SW480 (cell line): ENCODE measurements around the gene PLEKHO2.
"Not testable (repeated sequence)": the region's sequence is repeated elsewhere in the genome, so short reads cannot be mapped to it uniquely, and the experiment has no call there.

Experiments used
- DNase-seq: peaks from one replicate; pipeline ENCODE4 v3.0.0-alpha.2; 2016; ENCODE audit warnings: low spot score

PLEKHO2 gene, protein sequence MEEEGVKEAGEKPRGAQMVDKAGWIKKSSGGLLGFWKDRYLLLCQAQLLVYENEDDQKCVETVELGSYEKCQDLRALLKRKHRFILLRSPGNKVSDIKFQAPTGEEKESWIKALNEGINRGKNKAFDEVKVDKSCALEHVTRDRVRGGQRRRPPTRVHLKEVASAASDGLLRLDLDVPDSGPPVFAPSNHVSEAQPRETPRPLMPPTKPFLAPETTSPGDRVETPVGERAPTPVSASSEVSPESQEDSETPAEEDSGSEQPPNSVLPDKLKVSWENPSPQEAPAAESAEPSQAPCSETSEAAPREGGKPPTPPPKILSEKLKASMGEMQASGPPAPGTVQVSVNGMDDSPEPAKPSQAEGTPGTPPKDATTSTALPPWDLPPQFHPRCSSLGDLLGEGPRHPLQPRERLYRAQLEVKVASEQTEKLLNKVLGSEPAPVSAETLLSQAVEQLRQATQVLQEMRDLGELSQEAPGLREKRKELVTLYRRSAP

DNA sequence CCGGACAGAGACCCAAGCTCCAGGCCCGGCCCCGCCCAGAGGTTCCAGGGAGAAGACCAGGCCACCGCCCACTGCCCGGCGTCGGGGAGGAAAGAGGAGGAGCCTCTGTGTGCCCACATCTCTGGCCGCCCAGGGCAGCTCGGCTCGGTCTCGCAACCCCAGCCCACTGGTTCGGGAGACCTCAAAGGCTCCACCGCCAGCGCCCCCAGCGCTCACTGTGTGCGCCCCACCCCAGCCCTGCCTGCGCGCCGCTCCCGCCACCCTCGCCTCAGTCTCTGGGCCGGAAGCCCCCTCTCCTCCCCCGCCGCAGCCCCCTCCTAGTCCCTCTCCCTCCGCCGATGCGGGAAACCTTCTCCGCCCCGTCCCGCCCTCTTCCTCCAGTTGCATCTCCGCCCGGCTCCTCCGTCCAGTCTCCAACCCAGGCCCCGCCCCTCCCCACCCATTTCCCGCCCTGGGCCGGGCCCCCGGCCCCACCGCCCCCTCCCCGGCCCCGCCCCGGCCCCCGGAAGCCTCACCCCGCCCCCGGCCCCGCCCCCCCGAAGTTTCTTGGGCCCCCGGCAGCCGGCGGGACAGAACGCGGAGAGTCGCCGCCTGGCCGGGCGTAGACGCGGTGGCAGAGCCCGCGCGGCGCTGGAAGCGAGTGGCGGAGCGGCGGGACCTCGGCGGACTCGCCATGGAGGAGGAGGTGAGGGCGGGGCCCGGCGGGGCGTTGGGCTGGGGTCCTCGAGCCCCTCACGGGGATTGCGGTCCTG is at the start of gene PLEKHO2:
PLEKHO2 (plus strand) TSS at position 572 of the 752 bp plus-strand sequence; CDS start at position 674, 102 bp downstream.
- peak; percentile 87 for DNase-seq

- DNase-seq: no peak
Measured at GRCh38 chr15:64792282-64792681, 49.4 kb upstream of the PLEKHO2 start.

DNA sequence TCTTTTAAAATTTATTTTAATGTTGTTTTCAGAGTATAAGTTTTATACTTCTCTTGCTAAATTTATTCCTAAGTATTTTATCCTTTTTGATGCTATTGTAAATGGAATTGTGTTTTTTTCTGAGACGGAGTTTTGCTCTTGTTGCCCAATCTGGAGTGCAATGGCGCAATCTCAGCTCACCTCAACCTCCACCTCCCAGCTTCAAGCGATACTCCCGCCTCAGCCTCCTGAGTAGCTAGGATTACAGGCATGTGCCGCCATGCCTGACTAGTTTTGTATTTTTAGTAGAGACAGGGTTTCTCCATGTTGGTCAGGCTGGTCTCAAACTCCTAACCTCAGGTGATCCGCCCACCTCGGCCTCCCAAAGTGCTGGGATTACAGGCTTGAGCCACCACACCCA is 46.4 kb upstream of the PLEKHO2 start:
- not testable (repeated sequence) for DNase-seq

GRCh38 chr15:64795921-64796320 is 45.8 kb upstream of the PLEKHO2 start:
- not testable (repeated sequence) for DNase-seq

- not testable (repeated sequence) for DNase-seq
Measured at GRCh38 chr15:64798905-64799304, 42.8 kb upstream of the PLEKHO2 start.

GRCh38 chr15:64800476-64800875 is 41.2 kb upstream of the PLEKHO2 start:
- DNase-seq: no peak

- DNase-seq: no peak
Measured at GRCh38 chr15:64803526-64803925, 38.2 kb upstream of the PLEKHO2 start.

- DNase-seq: no peak
Measured at GRCh38 chr15:64804619-64805018, 37.1 kb upstream of the PLEKHO2 start.

DNA sequence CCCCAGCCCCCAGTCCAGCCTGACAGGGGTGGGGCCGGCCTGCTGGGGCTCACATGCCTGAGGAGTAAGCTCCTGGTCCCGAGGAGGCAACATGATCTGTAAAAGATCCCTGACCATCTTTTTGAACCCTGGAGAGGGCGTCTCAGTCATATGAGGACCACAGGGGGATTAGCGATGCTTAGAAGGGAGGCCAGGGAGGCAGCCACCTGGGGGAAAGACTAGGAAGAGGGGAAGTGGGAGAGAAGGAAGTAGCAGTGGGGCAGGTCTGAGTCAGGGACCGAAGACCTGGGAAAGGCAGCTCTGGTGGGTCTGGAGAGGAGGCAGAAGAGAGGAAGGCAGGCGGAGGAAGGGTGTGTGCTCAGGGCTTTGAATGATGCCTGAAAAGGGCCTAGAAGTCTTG is 35.2 kb upstream of the PLEKHO2 start:
- no peak for DNase-seq

DNA sequence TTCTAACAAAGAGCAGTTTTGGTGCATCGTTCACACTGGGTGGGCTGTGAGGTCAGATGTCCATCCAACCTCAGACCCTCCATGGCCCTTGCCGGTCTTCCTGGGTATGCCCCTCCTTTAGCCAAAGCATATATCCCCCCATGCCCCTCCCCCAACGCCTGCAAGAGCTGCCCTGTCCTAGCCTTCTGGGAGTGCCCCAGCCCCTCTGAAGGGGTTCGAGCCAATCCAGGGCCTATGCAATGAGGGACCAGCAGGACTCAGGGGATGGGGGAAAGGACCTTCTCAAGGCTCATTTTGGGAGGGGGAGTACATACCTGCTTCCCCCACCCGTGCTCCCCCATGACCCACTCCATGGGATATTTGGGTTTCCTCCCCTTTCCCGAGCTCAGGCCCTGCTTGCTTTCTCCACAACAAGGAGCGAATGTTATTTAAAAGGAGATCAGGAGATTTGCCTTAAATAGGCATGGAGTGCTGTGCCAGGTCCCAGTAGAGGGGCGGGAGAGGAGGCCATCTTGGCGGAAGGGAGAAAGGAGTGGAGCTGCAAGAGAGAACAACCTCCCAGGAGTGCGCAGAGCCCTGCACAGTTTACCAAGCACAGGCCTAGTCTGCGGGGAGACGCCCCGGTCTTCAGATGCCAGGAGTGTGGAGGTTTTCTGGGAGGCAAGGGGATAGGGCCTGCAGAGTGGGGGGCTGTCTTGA is 34.5 kb upstream of the PLEKHO2 start:
- DNase-seq: no peak

DNA sequence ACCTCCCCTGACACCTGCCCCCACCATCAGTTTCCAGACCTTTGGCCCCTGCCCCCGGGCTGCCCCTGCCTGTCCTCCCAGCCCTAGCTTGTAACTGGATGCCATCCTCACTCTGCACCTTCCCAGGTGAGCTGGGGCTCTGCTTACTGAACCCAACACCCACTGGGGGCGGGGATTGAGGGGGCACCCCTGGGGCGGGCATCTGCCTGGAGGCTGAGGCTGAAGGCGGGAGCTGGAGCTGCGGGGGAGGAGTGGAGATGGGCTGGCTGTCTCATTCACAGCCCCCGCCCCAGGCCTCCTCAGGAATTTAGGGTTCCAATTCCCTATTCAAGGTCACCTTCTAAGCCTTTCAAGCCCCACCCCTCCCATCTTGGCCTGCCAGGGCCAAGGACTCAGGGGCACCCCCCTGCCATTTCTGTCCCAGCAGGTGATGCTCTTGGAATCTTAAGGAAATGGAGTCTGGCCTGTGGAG is 33.9 kb upstream of the PLEKHO2 start:
- DNase-seq: no peak

DNA sequence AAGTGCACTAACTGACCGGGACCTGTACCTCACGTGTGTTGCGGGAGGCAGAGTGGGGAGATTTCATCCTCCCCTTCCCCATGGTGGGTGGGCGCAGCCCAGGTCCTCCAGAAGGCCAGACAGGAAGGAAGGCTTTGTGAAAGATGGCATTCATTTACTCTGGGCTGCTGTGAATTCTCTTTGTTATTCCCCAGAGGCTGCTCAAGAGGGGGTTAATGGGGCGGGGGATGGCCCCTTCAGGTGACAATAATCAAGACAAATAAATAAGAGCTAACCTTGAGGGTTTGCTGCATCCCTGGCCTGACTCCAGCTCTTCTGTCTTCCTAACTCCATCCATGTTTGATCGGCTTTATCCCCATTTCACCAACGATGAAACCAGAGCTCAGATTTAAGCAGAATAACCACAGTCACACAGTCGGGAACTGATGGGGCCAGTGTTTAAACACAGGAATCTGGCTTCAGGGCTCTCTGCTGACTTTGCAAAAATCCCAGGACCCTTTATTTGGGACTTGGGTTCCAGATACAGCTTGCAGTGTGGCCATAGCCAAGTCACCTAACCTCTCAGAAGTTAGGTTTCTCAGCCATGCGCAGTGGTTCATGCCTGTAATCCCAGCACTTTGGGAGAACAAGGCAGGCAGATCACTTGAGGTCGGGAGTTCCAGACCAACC is 32.8 kb upstream of the PLEKHO2 start:
- no peak for DNase-seq

DNA sequence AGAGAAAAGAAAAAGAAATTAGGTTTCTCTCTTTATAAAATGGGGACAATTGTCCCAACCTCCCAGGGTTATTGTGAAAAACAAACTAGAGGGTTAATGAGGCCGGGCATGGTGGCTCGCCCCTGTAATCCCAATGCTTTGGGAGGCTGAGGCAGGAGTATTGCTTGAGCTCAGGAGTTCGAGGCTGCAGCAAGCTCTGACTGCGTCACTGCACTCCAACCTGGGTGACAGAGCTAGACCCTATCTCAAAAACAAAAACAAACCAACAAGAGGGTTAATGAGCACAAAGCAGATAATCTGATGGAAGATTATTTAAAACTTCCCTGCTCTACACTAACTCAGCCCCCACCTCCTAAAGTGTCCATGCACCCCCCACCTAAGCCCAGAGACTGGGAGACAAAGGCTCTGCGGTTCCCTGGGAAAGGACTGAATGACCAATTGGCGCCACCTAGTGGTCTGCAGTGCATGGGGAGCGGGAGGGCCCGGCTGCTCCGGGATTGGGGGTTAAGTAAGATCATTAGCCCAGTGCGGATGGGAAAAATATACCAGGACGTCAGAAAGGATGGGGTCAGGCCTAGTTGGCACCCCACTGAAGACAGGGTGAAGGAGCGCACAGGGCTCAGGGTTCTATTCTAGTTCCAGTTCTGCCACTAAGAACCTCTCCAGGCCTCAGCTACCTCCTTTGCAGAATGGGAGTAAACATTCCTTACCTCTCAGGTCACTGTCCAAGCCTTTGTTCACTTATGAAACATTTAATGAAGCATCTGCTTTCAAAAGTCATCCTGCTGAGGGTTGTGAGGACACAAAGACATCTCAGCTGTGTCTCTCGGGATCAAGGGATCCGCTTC is 31.8 kb upstream of the PLEKHO2 start:
- DNase-seq: peak; percentile 59

DNA sequence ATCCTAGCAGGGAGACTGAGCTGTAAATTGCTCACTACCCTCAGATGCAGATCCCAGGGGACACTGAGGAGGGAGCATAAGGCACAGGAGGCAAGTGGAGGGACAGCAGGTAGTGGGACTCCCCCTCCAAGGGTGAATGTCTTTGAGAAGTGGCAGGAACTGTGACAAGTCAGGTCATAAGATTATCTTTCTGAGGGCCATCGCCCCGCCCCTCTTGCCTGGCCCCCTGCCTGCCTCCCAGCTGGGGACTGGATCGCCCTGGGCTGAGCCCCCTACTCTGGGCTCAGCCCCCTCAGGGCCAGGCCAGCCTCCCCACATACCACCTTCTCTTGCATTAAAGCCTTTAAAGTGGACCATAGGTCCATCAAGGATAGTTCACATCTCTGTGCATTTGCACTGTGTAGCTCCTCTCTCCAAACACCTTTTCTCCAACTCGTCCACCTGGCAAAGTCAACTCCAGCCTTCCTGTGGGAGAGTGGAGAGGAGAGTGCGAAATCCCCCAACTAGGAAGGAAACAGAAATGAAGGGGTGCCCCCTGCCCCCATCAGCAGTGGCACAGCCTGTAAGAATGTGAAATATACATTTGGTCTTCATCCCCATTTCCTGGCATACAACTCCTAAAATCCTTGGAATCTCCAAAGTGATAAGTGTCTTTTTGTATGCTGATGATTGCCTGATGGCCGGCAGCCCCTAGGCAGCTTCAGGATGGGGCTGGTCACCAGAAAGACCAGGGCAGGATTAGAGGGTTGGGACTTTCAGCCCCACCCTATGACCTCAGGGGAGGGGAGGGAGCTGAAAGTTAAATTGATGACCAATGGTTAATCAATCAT is 31.0 kb upstream of the PLEKHO2 start:
- no peak for DNase-seq

DNA sequence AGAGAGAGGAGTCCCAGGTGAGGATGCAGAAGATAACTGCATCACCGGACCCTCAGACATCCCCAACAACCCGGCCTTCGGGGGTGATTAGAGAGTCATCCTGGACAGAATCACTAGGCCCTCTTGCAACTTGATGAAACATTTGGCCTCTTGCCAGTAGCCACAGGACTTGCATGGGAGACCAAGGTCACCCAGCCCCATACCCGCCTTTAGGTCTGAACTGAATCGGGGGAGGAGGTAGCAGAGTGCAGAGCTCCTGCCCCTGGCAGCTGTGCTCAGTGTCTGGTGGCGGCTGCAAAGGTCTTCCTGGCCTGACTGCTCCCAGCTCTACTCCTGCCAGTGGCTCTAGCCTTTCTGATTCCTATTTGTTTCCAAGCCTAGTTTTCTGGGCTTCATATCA is 28.6 kb upstream of the PLEKHO2 start:
- DNase-seq: peak; percentile 57

DNA sequence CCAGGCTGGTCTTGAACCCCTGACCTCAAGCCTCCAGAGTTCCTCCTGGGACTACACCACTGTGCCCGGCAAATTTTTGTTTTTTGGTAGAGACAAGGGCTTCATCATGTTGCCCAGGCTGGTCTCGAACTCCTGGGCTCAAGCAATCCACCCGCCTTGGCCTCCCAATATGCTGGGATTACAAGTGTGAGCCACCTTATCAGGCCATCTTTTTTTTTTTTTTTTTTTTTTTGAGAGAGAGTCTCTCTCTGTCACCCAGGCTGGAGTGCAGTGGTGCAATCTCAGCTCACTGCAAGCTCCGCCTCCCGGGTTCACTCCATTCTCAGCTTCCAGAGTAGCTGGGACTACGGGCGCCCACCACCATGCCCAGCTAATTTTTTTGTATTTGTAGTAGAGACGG is 27.4 kb upstream of the PLEKHO2 start:
- DNase-seq: not testable (repeated sequence)

- not testable (repeated sequence) for DNase-seq
Measured at GRCh38 chr15:64814965-64815364, 26.8 kb upstream of the PLEKHO2 start.

DNA sequence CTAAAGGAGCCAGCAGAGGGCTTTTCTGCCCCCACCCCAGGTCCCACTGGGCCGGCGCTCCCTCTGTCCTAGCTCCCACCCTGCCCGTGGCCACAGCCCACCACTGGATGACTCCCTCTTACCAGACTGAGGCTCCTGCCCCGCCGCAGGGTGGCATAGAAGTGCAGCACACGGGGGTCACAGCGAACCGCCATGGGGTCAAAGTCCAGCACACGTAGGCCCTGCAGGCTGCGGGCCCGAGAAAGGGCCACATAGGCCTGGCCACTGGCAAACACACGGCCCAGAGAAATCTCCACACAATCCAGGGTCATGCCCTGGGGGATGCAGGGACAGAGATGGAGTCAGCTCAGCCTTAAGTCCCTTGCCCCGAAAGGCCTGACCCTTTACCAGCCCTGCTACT is 25.3 kb upstream of the PLEKHO2 start:
- peak; percentile 39 for DNase-seq

GRCh38 chr15:64824929-64825430 is 16.7 kb upstream of the PLEKHO2 start:
- DNase-seq: peak; percentile 36
